Peyer's patch (tissue), 4 donors: ENCODE data around the gene AMIGO1. TPM values are rescaled to one million over a fixed set of nuclear protein-coding genes. Genes with fewer than 3 reads are reported as not detected.

Experiments
- DNase-seq, 3 donors: peaks; one replicate each; pipeline ENCODE4 v3.0.0-alpha.2; 2017 to 2019
- H3K27ac ChIP-seq, 4 donors: fragments of 200-600 bp; sonication (generic); one replicate each; pipeline ENCODE4 v1.5.1; 2016 to 2019
- H3K27me3 ChIP-seq, 2 donors: fragments of 200-600 bp; sonication (generic); one replicate each; pipeline ENCODE4 v1.5.1; 2019
- H3K36me3 ChIP-seq, 3 donors: fragments of 200-600 bp; sonication (generic); one replicate each; pipeline ENCODE4 v1.5.1; 2016 to 2019
- H3K4me1 ChIP-seq, 4 donors: fragments of 200-600 bp; sonication (generic); one replicate each; pipeline ENCODE4 v1.5.1; 2016 to 2019
- H3K4me3 ChIP-seq, 4 donors: fragments of 200-600 bp; sonication (generic); 1 replicate in 3 of 4; 2 replicates in 1 of 4; pipeline ENCODE4 v1.5.1; 2016 to 2019; ENCODE audit warnings: mild to moderate bottlenecking in 1 of 4
- H3K9me3 ChIP-seq, 4 donors: fragments of 200-600 bp; sonication (generic); one replicate each; pipeline ENCODE4 v1.5.1; 2016 to 2019; ENCODE audit warnings: mild to moderate bottlenecking in 1 of 4
- POLR2A ChIP-seq, 2 donors: fragments of 450-650 bp; IDR thresholded peaks; one replicate each; pipeline ENCODE4 v1.5.1; 2017; ENCODE audit warnings: antibody characterized with exemption in 2 of 2, mild to moderate bottlenecking in 2 of 2, moderate library complexity in 2 of 2
- total RNA-seq, 4 donors: library from RNA; depleted of rRNA; stranded (reverse); fragments of >200 nt; gene quantifications; one replicate each; pipeline ENCODE4 v1.1.0, GENCODE V29; 2016
- TF ChIP-seq, protein P1 (sequence below), 6 experiments: fragments of 450-650 bp in 4 of 6; fragments of 200-600 bp in 2 of 6; sonication (generic) in 1 of 6; IDR thresholded peaks; one replicate each; pipeline ENCODE4 v1.5.1; 2017 to 2019; ENCODE audit warnings: antibody characterized with exemption in 6 of 6, mild to moderate bottlenecking in 3 of 6, moderate library complexity in 1 of 6

The AMIGO1 gene
- total RNA-seq, 4 donors from 2014 or later = 2.5 to 7.4 (median 5.0) TPM

DNA sequence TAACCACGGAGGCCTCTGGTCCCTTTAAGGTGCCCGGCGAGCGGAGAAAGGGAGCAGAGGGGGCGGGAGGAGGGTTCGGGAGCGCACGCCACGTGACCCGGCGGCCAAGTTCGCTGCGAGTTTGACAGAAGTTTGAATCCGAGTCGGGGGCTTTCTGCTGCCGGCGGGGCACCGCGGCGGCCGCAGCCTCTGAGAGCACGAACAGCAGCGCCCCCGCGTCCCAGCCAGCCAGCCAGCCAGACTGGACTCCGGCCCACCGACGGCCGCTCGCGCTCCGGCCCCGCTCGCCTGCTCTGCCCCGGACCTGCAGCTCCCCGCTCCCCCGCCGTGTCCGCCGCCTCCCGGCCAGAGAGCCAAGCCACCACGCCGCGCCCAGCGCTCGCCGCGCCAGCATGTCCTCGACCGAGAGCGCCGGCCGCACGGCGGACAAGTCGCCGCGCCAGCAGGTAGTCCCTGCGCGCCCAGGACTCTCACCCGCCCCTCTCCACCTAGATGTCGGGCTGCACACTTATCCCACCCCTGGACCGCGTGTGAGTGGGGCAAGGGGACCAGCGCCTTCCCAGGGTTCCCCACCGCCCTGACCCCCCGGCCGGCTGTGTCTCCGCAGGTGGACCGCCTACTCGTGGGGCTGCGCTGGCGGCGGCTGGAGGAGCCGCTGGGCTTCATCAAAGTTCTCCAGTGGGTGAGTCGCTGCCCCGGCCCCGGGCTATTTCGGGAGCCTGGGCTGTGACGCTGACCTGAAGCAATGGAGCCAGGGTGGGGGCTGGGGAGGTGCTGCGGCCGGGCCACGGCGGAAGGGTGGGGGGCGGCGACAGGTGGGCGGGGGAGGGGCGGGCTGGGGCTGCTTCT, 42.9 kb downstream of the AMIGO1 start, which contains the start of gene SYPL2:
SYPL2 (plus strand) TSS at position 95 of the 849 bp plus-strand sequence; CDS start at position 393, 298 bp downstream.
- Histone ChIP-seq H3K4me1 (peaks cover 0 to 14% (median 6%) of the 10 kb centered on the region in 4 donors), H3K27ac (peak within 1 kb of the TSS in 3 of 4 donors; percentile 24 to 55 (median 31)), H3K36me3 (no peaks in the 10 kb centered on the region), H3K27me3 (peaks cover 0 to 6% of the 10 kb centered on the region in 2 donors), H3K4me3 (peak within 1 kb of the TSS; percentile 35 to 66 (median 56)), H3K9me3 (no peaks in the 10 kb centered on the region)
- DNase-seq = no peak
- TF ChIP-seq POLR2A (IDR thresholded peaks at IDR 0.05) = no peak
- TF ChIP-seq, protein P1, sequence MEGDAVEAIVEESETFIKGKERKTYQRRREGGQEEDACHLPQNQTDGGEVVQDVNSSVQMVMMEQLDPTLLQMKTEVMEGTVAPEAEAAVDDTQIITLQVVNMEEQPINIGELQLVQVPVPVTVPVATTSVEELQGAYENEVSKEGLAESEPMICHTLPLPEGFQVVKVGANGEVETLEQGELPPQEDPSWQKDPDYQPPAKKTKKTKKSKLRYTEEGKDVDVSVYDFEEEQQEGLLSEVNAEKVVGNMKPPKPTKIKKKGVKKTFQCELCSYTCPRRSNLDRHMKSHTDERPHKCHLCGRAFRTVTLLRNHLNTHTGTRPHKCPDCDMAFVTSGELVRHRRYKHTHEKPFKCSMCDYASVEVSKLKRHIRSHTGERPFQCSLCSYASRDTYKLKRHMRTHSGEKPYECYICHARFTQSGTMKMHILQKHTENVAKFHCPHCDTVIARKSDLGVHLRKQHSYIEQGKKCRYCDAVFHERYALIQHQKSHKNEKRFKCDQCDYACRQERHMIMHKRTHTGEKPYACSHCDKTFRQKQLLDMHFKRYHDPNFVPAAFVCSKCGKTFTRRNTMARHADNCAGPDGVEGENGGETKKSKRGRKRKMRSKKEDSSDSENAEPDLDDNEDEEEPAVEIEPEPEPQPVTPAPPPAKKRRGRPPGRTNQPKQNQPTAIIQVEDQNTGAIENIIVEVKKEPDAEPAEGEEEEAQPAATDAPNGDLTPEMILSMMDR (IDR thresholded peaks at IDR 0.05) = no peak

DNA sequence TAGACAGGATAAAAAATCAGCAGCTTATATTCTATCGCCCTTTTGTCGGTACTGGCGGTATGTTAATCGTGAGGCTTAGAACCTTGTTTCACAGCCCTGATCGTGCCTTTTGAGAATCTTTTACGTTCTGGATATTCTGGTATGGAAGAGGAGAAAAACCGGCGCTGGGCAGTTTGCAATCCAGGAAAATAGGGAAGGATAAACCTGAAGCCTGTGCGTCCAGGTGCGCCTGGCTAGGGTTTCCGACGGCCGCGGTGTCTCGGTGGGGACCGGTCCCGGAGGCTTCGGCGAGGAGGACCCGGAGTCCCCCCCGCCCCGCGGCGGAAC, 43.4 kb downstream of the AMIGO1 start:
- Histone ChIP-seq H3K36me3 (no peaks in the 10 kb centered on the region), H3K9me3 (no peaks in the 10 kb centered on the region), H3K27ac (peak overlapping the region in 3 of 4 donors; percentile 24 to 55 (median 31)), H3K27me3 (peaks cover 0 to 6% of the 10 kb centered on the region in 2 donors), H3K4me3 (peak overlapping the region; percentile 35 to 66 (median 56)), H3K4me1 (peaks cover 0 to 14% (median 6%) of the 10 kb centered on the region in 4 donors)
- TF ChIP-seq, protein P1 (IDR thresholded peaks at IDR 0.05) = no peak
- no peak for TF ChIP-seq POLR2A (IDR thresholded peaks at IDR 0.05)
- DNase-seq = no peak

DNA sequence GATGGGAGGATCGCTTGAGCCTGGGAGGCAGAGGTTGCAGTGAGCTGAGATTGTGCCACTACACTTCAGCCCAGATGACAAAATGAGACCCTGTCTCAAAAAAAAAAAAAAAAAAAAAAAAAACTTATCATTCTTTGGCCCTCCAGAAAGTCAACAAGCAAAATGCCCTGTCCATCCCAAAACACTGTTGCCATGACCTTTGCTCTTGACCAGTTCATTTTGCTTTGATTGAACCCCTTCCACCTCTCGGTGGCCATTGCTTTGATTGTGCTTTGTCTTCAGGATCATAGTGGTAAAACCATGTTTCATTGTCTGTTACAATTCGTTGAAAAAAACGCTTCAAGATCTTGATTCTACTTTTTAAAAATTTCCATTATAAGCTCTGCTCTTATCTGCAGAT, 51.7 kb downstream of the AMIGO1 start:
- Histone ChIP-seq H3K9me3 (no peaks in the 10 kb centered on the region), H3K27me3 (no peaks in the 10 kb centered on the region), H3K4me3 (no peak overlapping the region), H3K4me1 (no peaks in the 10 kb centered on the region), H3K36me3 (no peaks in the 10 kb centered on the region), H3K27ac (no peak overlapping the region)
- no peak for DNase-seq
- TF ChIP-seq, protein P1 (IDR thresholded peaks at IDR 0.05) = no peak
- TF ChIP-seq POLR2A (IDR thresholded peaks at IDR 0.05) = no peak

DNA sequence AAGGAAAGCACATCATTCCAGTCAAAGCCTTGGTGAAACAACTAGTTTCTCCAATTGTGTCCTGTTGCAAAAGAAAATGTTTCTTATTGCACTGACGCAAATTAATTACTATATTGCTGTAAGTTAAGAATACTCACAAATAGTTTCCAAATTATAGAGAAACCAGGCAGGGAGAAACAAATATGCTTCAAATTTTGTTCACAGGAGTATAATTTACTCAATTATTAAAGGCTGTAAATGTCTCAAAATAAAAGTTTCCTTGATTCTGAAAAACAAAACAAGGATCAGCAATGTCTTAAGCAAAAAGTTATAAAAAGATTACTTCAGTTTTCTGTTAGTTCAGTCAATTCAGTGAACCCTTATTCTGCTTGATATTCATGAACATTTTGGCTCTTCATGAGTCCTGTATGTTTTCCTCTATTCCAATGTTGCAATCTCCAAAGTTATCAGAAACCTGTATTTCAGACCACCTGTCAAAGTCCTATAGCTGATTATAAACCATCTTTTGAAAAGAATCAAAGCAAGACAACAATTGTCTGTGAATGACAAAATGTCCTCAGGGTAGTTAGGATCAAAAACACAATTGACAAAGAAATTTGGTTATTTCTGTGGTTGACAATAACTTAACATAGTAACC, 54.9 kb downstream of the AMIGO1 start:
- no peak overlapping the region for H3K27ac ChIP-seq
- TF ChIP-seq POLR2A (IDR thresholded peaks at IDR 0.05) = no peak
- TF ChIP-seq, protein P1 (IDR thresholded peaks at IDR 0.05) = no peak
- DNase-seq = no peak
- no peaks in the 10 kb centered on the region for H3K27me3 ChIP-seq
- no peaks in the 10 kb centered on the region for H3K4me1 ChIP-seq
- H3K36me3 ChIP-seq = no peaks in the 10 kb centered on the region
- H3K4me3 ChIP-seq = no peak overlapping the region
- H3K9me3 ChIP-seq = no peaks in the 10 kb centered on the region

Other genes with a start within 250 kb of the AMIGO1 start
- gene PSRC1, start 226.6 kb downstream of the AMIGO1 start, total RNA-seq = 1 to 10 TPM; 3.5 to 8.3 (median 4.5) TPM
- not detected for gene MYBPHL, start 202.7 kb downstream of the AMIGO1 start, total RNA-seq
- 100 to 1,000 TPM in 2 of 4 donors, 10 to 100 TPM in 2; 24.8 to 124 (median 96.0) TPM for gene SORT1, start 111.8 kb downstream of the AMIGO1 start, total RNA-seq
- 10 to 100 TPM; 29.7 to 69.3 (median 50.4) TPM for gene PSMA5, start 83.3 kb downstream of the AMIGO1 start, total RNA-seq
- under 1 TPM in 1 of 4 donors, not detected in 3; 0.67 TPM for gene SYPL2, start 43.2 kb downstream of the AMIGO1 start, total RNA-seq
- gene ATXN7L2, start 25.8 kb downstream of the AMIGO1 start, total RNA-seq = 10 to 100 TPM in 1 of 4 donors, 1 to 10 TPM in 3; 2.3 to 12.7 (median 7.3) TPM
- gene CYB561D1, start 15.6 kb downstream of the AMIGO1 start, total RNA-seq = 10 to 100 TPM in 3 of 4 donors, 1 to 10 TPM in 1; 1.7 to 24.0 (median 20.9) TPM
- under 1 TPM in 1 of 4 donors, not detected in 3; 0.40 TPM for gene GPR61, start 30.1 kb upstream of the AMIGO1 start, total RNA-seq
- gene GNAI3, start 38.9 kb upstream of the AMIGO1 start, total RNA-seq = 1 to 10 TPM; 4.1 to 6.8 (median 5.8) TPM
- not detected for gene GNAT2, start 109.9 kb upstream of the AMIGO1 start, total RNA-seq
- 100 to 1,000 TPM in 3 of 4 donors, 10 to 100 TPM in 1; 48.3 to 158 (median 110) TPM for gene AMPD2, start 110.1 kb upstream of the AMIGO1 start, total RNA-seq
- gene GSTM4, start 146.4 kb upstream of the AMIGO1 start, total RNA-seq = 100 to 1,000 TPM in 3 of 4 donors, 10 to 100 TPM in 1; 76.7 to 276 (median 228) TPM
- 100 to 1,000 TPM in 2 of 4 donors, 10 to 100 TPM in 2; 38.5 to 242 (median 116) TPM for gene GSTM2, start 158.3 kb upstream of the AMIGO1 start, total RNA-seq
- 10 to 100 TPM in 1 of 4 donors, not detected in 3; 93.7 TPM for gene GSTM1, start 178.1 kb upstream of the AMIGO1 start, total RNA-seq
- 1 to 10 TPM in 2 of 4 donors, under 1 TPM in 1, not detected in 1; 0.85 to 5.0 (median 2.0) TPM for gene GSTM5, start 202.5 kb upstream of the AMIGO1 start, total RNA-seq
- gene GSTM3, start 231.3 kb upstream of the AMIGO1 start, total RNA-seq = 10 to 100 TPM; 16.3 to 72.6 (median 32.4) TPM